OCI-LY3 (cell line): Measurements from ENCODE around the gene PTPRM.

ENCODE experiments used
- CTCF ChIP-seq: fragments of 200-600, 300-600 bp; sonication (generic); IDR thresholded peaks from 2 replicates; pipeline ENCODE4 v1.5.1; 2014; ENCODE audit warnings: antibody characterized with exemption, low read length, low read depth
- EZH2phosphoT487 ChIP-seq: fragments of 200-600 bp; shearing (Covaris generic); IDR thresholded peaks from 2 replicates; pipeline ENCODE4 v1.6.1; 2018; ENCODE audit warnings: antibody characterized with exemption, mixed run types, low read depth

- TF ChIP-seq CTCF (no peak), EZH2phosphoT487 (no peak)
Measured at GRCh38 chr18:8300751-8301410, 733.8 kb downstream of the PTPRM start.
